SK-N-SH treated with all-trans-retinoic acid at 6 μM for 48 hours (cell line): Measurements from ENCODE around the gene SRGAP2B.
"Not testable (repeated sequence)": the region's sequence is repeated elsewhere in the genome, so short reads cannot be mapped to it uniquely, and the experiment has no call there.

ENCODE experiments used
- ATAC-seq: fragments of 200-7000 bp; cut with Tn5 transposase; 3 replicates; pipeline ENCODE4 v1.9.1; 2020; ENCODE audit warnings: mild to moderate bottlenecking, moderate library complexity

SRGAP2B gene

GRCh38 chr1:145041519-145041918 lies 53.6 kb downstream of the SRGAP2B start:
- not testable (repeated sequence) for ATAC-seq

- peak; percentile 94 for ATAC-seq
Measured at GRCh38 chr1:145036019-145036418, 59.1 kb downstream of the SRGAP2B start.

GRCh38 chr1:145033523-145033922 lies 61.6 kb downstream of the SRGAP2B start:
- not testable (repeated sequence) for ATAC-seq

DNA sequence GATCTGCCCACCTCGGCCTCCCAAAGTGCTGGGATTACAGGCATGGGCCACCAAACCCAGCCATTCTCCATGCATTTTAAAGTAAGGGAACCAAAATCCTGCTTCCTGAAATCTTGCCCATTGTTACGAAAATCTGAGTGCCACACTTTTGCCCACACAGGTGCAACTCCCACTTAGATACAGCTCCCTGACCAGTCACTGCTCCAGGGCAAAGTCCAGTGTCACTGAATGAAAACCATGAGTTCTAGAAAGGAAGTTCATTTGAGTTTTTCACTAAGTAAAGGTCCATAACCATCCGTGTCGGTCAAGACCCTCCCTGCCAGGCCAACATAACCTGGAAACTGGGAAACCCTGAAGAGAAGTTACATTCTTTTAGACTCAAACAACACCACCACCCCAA lies 67.9 kb downstream of the SRGAP2B start:
- ATAC-seq: not testable (repeated sequence)

- peak; percentile 36; the same call in 2 of the 3 replicates for ATAC-seq
Measured at GRCh38 chr1:145025286-145025685, 69.8 kb downstream of the SRGAP2B start.

DNA sequence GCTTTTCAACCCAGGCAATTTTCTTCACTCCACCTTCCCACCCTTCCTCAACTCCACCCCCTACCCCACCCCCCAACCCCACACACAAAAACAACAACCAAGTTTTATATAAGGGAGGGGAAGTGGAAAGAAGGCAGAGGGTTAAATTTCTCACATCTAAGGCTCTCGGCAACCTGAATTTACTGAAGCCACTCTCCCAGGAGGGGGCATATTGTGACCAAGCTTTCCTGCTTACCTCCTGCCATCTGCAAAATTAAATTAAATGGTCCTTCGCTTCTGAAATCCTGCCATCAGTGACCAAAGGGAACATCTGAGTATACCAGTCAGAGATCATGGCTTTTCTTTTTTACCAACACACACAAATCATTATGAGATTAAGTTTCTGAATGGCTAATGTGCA lies 72.9 kb downstream of the SRGAP2B start:
- ATAC-seq: not testable (repeated sequence)

DNA sequence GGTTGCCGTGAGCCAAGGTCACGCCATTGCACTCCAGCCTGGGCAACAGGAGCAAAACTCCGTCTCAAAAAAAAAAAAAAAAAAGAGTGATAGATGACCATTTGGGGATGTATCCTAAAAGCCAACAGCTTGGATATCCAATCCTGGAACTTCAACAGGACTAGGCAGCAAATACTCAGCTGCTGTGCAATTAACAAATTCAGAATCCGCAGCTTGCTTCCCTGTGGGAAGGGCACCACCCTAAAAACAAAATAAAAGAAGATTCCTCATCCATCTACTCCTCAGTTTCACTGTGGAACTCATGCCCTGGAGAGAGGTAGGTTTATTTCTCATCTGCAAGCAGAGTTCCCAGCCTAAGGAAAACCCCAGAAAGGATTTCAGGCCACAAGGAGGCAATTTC lies 73.4 kb downstream of the SRGAP2B start:
- not testable (repeated sequence) for ATAC-seq

- ATAC-seq: not testable (repeated sequence)
Measured at GRCh38 chr1:145019709-145020108, 75.4 kb downstream of the SRGAP2B start.

- peak; percentile 14; the same call in 2 of the 3 replicates for ATAC-seq
Measured at GRCh38 chr1:145017725-145018124, 77.4 kb downstream of the SRGAP2B start.

DNA sequence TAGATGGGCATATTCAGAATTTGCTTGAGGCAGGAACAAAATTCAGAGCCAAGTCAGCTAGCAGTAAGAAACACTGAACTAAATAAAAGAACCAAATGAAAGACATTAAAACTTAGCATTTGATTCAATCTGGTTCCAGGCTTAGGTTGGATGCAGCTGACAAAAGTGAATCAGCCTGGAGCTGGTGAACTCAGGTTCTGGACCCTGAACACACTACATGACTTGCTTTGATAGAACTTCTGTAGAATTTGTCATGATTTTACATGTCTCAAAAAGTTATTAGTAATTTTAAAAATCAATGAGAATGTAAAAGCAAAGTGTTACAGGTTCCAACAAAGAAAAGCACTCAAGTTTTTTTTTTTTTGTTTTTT lies 78.7 kb downstream of the SRGAP2B start:
- ATAC-seq: peak; percentile 61

- peak; percentile 94 for ATAC-seq
Measured at GRCh38 chr1:145015744-145016491, 79.2 kb downstream of the SRGAP2B start.

GRCh38 chr1:145013353-145013752 lies 81.8 kb downstream of the SRGAP2B start:
- ATAC-seq: not testable (repeated sequence)

- ATAC-seq: not testable (repeated sequence)
Measured at GRCh38 chr1:145011811-145012210, 83.3 kb downstream of the SRGAP2B start.

DNA sequence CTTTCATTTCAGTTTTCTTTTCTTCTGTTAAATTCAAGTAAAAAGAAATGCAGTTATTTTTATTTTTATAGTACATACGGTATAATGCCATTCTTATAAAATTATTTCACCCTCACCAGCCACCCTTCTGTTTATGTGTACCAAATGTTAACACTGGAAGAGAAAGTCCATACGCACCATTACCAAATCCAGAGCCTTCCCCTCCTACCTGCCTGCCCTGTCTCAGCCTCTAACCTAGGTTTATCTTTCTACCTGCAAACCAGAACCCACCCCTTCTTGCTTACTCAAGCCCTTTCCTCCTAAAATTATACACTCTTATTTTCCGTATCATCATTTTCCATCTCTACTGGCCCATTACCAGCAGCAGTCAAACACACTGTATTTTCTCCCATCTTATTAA lies 84.5 kb downstream of the SRGAP2B start:
- ATAC-seq: peak; percentile 23

DNA sequence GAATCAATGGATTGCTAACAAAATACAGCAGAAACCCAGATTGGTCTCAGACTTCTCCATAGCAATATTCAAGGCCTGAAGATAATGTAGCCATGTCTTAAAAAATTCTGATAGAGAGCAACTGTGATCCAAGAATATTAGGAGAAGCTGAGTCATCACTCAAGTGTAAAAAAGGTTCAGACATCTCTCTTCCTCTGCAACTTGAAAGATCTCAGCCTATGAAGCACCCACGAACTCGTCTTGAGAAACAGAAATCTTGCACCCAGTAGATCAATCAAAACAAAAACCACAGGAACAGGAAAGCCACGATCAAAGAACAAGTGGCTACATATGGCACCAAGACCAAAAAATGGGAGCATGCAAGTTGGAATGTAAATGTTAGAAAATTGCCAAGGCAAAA lies 85.2 kb downstream of the SRGAP2B start:
- peak; percentile 63 for ATAC-seq

GRCh38 chr1:145008388-145008787 lies 86.7 kb downstream of the SRGAP2B start:
- ATAC-seq: not testable (repeated sequence)

- ATAC-seq: not testable (repeated sequence)
Measured at GRCh38 chr1:145005142-145005541, 90.0 kb downstream of the SRGAP2B start.

GRCh38 chr1:145001381-145001780 lies 93.7 kb downstream of the SRGAP2B start:
- not testable (repeated sequence) for ATAC-seq

GRCh38 chr1:145000743-145001326 lies 94.3 kb downstream of the SRGAP2B start:
- peak; percentile 63 for ATAC-seq

DNA sequence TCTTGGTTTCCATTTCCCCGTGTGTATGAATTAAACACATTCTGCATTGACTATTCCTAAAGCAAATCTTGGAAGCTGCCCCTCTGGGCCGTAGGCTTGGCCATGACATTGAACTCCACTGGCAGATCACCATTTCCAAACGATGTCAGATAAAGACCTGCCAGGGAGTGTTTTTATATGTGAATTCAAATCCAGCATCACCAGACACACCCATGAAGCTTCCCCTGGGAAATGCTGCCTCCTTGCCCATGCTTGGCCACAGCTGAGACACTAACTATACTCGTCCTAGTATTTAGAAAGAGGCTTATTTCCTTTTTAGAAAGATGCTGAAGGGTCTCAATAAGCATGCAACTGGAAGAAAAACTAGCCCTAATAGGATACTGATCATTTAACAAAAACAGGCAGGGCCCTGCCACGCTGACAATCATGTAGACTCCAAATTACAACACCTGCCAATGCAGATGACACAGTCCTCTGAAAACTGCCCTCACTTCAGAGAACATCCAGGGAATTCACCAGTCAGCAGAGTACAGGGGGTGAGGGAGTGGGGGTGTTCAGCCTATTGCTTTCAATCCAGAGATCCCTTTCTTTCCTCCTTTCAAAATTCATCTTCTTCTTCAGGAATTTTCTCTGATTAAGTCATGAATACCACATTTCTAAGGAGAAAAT lies 94.9 kb downstream of the SRGAP2B start:
- peak; percentile 60 for ATAC-seq

DNA sequence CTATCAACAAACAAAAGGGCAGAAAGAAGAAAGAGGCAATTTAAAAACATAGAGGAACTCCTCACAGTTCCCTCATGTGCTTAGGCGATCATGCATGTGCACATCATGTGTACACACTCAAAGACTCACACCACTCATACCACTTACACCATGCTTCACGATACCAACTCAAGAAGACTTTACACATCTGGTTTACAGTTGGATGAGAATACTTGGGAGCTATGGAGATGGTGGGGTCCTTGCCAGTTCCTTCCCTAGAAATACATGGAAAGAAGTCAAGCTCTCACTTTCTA lies 96.2 kb downstream of the SRGAP2B start:
- not testable (repeated sequence) for ATAC-seq

DNA sequence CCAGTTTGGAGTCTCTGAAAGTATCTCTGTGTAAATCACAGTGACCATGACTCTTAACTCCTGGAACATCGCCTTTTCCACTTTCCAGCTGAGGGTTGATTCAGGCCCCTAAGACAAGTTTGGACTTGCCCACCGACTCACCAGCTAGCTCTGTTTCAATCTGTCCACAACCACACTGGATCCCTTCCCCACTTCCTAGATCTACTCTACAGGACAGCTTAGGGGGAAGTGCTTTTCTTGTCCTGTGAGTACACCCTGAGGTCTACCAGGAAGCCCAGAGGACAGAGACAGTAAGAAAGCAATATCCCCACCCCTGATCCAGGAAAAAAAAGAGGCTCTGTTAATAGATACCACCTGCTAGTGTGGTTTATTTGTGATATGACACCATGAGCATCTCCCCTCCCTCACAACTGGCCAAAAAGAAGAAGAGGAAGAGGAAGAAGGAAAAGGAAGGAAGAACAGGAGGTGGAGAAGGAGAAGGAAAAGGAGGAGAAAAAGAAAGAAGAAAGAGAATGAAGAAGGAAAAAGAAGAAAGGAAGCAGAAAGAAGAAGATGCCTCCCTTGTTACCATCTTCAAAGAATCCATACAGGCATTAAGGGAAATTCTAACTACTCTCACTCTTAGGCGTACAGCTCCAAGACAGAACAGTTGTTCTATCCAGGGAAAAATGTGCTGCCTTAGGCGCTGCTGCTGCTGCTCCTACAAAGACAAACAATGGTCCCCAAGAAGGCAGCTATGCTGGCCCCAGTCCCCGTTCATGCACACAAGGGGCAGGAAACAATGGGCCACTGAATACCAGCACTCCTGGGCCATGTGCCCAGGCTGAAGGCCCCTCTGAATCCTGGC lies 96.8 kb downstream of the SRGAP2B start:
- ATAC-seq: peak; percentile 26

DNA sequence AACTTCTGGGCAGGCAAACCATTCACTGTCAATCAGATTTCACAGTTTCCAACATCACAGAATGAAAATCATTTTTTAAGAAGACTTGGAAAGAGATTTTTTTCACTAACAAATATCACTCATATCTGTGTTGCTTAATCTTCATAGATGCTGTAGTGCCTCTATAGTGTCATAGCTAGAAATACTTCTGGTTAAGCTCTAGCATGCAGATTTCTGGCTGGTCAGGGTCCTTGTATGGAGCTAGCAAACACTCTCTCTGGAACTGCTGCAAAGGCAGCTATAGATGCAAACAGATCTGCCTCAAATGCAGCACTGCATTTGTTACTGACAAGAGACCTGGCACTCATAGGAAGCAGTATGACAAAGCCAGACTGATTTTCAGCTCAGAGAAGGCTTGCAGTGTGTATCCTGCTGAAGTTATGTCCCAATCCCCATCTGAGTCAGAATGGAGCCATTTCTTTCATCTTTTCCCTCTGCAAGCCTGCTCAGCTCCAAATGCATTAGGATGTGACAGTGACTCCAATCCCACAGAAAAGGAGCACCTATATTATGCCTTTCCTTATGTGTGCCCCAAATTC lies 99.2 kb downstream of the SRGAP2B start:
- ATAC-seq: peak; percentile 48
